Kidney epithelial cell (primary cell): ENCODE results near the gene P4HB. TPM values are rescaled to one million over a fixed set of nuclear protein-coding genes. Genes with fewer than 3 reads are reported as not detected.

ENCODE experiments used
- DNase-seq: peaks from one replicate; pipeline ENCODE4 v3.0.0-alpha.2; 2010; ENCODE audit warnings: low read depth
- H3K27me3 ChIP-seq: 2 replicates; pipeline ENCODE4 v1.6.0; 2011; ENCODE audit warnings: low read length; ENCODE audit not compliant: control insufficient read depth, insufficient read depth
- H3K36me3 ChIP-seq: 2 replicates; pipeline ENCODE4 v1.5.1; 2011; ENCODE audit warnings: low read length; ENCODE audit not compliant: control insufficient read depth, insufficient read depth
- H3K4me3 ChIP-seq: 2 replicates; pipeline ENCODE4 v1.5.1; 2011; ENCODE audit warnings: low read depth, mild to moderate bottlenecking, control low read depth, low read length
- CTCF ChIP-seq: IDR thresholded peaks from 2 replicates; pipeline ENCODE4 v1.5.1; 2011; ENCODE audit warnings: mild to moderate bottlenecking, moderate library complexity, low read length, control low read depth, inconsistent platforms; ENCODE audit not compliant: insufficient read depth, poor library complexity, severe bottlenecking
- total RNA-seq: library from RNA; depleted of rRNA; stranded (reverse); fragments of >200 nt; gene quantifications from 2 replicates; pipeline ENCODE4 v1.2.3, GENCODE V29; 2015

The P4HB gene
- total RNA-seq, 1 donor from 2014 or later: 870 TPM

GRCh38 chr17:81870981-81871386 lies 10.6 kb upstream of the P4HB start, which contains the start of gene ARHGDIA:
ARHGDIA (minus strand) TSS chr17:81871337; CDS start chr17:81869930, 1,407 bp downstream.
- Histone ChIP-seq H3K27me3 (no peaks in the 10 kb centered on the region), H3K4me3 (peak within 1 kb of the TSS; percentile 84), H3K36me3 (peaks cover 3% of the 10 kb centered on the region)
- DNase-seq: no peak
- no peak for TF ChIP-seq CTCF

GRCh38 chr17:81870131-81870980 lies 10.0 kb upstream of the P4HB start:
- no peak for DNase-seq
- Histone ChIP-seq H3K27me3 (no peaks in the 10 kb centered on the region), H3K36me3 (peaks cover 3% of the 10 kb centered on the region), H3K4me3 (peak overlapping the region; percentile 84)
- no peak for TF ChIP-seq CTCF

GRCh38 chr17:81869221-81870130 lies 9.1 kb upstream of the P4HB start:
- DNase-seq: no peak
- H3K36me3 ChIP-seq: peaks cover 3% of the 10 kb centered on the region
- TF ChIP-seq CTCF: peak; percentile 83
- peak overlapping the region; percentile 84 for H3K4me3 ChIP-seq
- H3K27me3 ChIP-seq: no peaks in the 10 kb centered on the region

GRCh38 chr17:81868674-81869220 lies 8.4 kb upstream of the P4HB start:
- no peak overlapping the region for H3K4me3 ChIP-seq
- no peak for TF ChIP-seq CTCF
- H3K36me3 ChIP-seq: peaks cover 3% of the 10 kb centered on the region
- no peaks in the 10 kb centered on the region for H3K27me3 ChIP-seq
- peak; percentile 39 for DNase-seq

- Histone ChIP-seq H3K36me3 (peaks cover 3% of the 10 kb centered on the region), H3K27me3 (no peaks in the 10 kb centered on the region), H3K4me3 (no peak overlapping the region)
- TF ChIP-seq CTCF: no peak
- DNase-seq: no peak
Observed at GRCh38 chr17:81867991-81868673, 7.8 kb upstream of the P4HB start.
